Neural cell (in vitro differentiated cells): ENCODE measurements around the gene RCAN1.

ENCODE experiments used
- CTCF ChIP-seq: fragments of 450-650 bp; IDR thresholded peaks from 2 replicates; pipeline ENCODE4 v1.5.1; 2014; ENCODE audit warnings: antibody characterized with exemption, mild to moderate bottlenecking, moderate library complexity; ENCODE audit not compliant: poor library complexity, severe bottlenecking
- EZH2 ChIP-seq: fragments of 200-600, 300-800 bp; shearing (Covaris generic), sonication (generic); IDR thresholded peaks from 2 replicates; pipeline ENCODE4 v1.6.1; 2014; ENCODE audit warnings: antibody characterized with exemption, low read length, borderline replicate concordance, mild to moderate bottlenecking; ENCODE audit not compliant: insufficient read depth, poor library complexity, severe bottlenecking
- POLR2AphosphoS5 ChIP-seq: IDR thresholded peaks from 2 replicates; pipeline ENCODE4 v1.6.1; 2012

GRCh38 chr21:34501716-34502115, 113.2 kb downstream of the RCAN1 start:
- TF ChIP-seq POLR2AphosphoS5 = no peak
- TF ChIP-seq CTCF = no peak
- TF ChIP-seq EZH2 = no peak
